Mucosa of gallbladder (tissue), 1 donor: ENCODE data around the gene ZNF442. TPM values are rescaled to one million over a fixed set of nuclear protein-coding genes. Genes with fewer than 3 reads are reported as not detected.
"Not testable (repeated sequence)": the region's sequence is repeated elsewhere in the genome, so short reads cannot be mapped to it uniquely, and the experiment has no call there.

Source experiments
- DNase-seq: peaks from one replicate; pipeline ENCODE4 v3.0.0-alpha.2; 2020; ENCODE audit warnings: low spot score
- total RNA-seq: library from RNA; stranded (reverse); gene quantifications from one replicate; pipeline ENCODE4 v1.2.1, GENCODE V29; 2021
- donor health status: DM: no; HTN: no; CAD: no.

Gene ZNF442
- total RNA-seq = 3.4 TPM

GRCh38 chr19:12365236-12366162 lies at the start of gene ZNF442:
ZNF442 (minus strand) TSS chr19:12365683; CDS start chr19:12363631, 2,052 bp downstream.
- DNase-seq = peak; percentile 96

DNA sequence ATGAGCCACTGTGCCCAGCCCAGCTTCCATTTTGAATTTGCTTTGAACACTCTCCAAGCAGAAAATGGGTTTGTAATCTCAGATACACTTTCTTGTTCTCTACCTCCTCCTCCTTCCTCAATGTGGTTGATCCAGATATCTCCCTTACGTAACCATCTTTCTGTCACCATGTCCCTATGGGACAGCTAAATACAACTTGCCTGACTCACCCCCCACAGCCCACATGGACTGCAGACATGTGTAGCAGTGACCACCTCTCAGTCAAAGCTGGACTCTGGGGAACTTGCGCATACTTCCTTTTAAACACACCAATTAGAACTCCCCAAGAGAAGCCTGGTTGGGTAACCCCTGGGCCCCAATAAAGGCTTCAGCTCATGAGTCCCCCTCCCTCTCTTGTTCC lies 46.4 kb upstream of the ZNF442 start:
- no peak for DNase-seq

GRCh38 chr19:12400633-12401502 lies 35.4 kb upstream of the ZNF442 start, which contains the start of gene ZNF799:
ZNF799 (minus strand) TSS chr19:12401271; CDS start chr19:12401070, 201 bp downstream.
- peak; percentile 98 for DNase-seq

DNA sequence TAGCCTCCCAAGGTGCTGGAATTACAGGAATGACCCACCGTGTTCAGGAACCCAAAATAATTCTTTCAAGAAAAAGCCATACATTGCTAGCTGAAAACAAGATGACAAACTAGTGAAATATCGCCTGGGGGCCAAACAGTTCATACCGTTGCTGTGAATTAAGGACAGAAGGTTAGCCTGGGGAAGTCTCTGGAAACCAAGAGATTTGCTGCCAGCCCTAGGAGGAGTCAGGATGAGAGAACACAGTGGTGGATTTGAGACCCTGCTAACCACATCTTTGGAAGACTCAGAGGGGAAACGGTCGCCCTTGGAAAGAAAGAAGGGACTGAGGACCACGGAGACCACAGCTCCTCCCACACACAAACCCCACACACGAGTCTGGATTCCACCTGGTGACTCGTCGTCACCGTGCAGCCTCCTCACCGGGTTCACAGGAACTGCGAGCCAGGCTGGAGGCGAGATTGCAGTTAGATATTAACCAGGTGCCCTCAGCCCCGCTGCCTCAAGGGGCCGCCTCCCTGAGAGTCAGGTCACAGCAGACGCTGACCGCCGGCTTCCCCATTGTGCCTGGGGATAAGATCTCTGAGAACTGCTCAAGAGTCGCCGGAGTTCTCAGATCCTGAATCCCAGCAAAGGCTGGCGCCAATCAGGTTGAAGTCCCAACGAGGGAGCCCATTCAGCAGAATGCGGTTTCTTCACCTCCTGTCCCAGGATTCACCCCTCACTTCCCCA lies 34.6 kb upstream of the ZNF442 start:
- peak; percentile 33 for DNase-seq

- DNase-seq = not testable (repeated sequence)
These were observed 25.7 kb upstream of the ZNF442 start for GRCh38 chr19:12391148-12391547.

DNA sequence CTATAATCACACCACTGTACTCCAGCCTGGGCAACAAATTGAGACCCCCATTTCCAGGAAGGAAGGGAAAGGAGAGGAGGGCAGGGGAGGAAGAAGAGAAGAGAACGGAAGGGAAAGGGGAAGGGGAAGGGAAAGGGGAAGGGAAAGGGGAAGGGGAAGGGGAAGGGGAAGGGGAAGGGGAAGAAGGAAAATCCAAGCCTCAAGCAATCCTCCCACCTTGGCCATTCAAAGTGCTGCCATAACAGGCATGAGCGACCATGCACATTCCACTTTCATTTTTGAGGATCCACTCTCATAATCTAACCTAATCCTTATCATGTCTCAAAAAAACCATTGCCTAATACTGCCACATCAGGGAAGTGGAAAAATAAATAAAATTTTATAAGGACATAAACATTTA lies 20.9 kb upstream of the ZNF442 start:
- not testable (repeated sequence) for DNase-seq

DNA sequence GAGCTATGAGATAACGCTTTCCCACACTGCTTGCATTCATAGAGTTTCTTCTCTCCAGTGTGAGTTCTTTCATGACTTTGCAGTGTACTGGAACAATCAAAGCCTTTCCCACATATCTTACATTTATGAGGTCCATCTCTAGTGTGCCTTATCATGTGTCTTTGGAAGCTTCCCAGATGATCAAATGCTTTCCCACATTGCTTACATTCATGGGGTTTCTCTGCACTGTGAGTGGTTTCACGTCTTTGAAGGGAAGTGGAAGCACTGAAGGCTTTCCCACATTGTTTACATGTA lies 14.9 kb upstream of the ZNF442 start:
- no peak for DNase-seq

DNA sequence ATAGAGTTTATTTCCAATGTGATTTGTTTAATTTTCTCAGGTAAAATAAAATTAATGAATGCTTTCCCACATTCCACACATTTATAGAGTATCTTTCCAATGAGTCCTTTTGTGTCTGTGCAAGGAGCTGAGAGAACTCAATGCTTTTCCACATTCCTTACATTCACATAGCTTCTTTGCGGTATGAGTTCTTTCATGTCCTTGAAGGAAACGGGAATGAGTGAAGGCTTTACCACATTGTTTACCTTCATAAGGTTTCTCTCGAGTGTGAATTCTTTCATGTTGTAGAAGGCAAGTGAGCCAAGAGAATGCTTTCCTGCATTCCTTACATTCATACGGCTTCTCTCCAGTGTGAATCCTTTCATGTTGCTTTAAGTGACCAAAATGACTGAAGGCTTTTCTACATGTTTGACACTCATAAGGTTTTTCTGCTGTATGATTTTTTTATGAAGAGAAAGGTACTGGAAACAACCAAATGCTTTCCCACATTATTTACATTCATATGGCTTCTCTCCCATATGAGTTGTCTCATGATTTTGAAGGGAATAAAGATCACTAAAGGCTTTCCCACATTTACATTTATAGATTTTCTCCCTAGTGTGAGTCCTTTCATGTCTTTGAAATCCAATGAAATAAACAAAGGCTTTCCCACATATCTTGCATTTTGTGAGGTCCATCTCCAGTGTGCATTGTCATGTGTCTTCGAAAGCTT lies 14.4 kb upstream of the ZNF442 start:
- no peak for DNase-seq

GRCh38 chr19:12374026-12374425 lies 8.5 kb upstream of the ZNF442 start:
- no peak for DNase-seq

DNA sequence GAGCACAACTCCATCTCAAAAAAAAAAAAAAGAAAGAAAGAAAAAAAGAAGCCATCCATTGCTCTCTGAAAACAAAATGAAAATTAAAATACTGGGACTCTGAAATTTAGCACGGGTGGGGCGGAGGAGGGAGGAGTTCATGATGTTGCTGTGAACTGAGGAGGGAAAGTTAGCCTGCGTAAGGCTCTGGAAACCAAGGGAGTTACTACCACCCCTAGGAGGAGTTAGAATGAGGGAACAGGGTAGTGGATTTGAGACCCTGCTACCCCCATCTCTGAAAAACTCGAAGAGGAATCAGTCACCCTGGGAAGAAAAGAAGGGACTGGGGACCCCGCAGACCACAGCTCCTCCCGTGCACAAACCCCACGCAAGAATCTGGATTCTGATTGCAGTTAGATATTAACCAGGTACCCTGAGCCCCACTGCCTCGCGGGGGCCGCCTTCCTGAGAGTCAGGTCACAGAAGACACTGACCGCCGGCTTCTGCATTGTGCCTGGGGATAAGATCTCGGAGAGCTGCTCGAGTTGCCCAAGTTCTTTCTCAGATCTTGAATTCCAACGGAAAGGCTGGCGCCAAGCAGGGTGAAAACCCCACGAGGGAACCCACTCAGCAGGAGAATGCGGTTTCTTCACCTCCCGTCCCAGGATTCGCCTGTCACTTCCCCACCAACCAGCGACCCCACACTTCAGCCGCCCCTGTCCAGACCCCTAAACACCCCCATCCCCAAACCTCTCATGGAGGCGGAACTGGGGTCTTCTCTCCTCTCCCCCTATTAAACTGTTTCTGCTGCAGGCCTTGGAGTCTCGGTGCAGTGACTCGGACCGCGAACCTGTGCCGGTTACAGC lies 870 bp downstream of the ZNF442 start:
- peak; percentile 16 for DNase-seq

DNA sequence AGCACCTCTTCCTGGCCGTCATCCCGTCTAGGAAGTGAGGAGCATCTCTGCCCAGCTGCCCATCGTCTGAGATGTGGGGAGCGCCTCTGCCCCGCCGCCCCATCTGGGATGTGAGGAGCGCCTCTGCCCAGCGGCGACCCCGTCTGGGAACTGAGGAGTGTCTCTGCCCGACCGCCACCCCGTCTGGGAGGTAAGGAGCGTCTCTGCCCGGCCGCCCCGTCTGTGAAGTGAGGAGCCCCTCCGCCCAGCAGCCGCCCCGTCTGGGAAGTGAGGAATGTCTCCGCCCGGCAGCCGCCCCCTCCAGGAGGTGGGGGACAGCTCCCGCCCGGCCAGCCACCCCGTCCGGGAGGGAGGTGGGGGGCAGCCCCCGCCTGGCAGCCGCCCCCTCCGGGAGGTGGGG lies 3.2 kb downstream of the ZNF442 start:
- not testable (repeated sequence) for DNase-seq

DNA sequence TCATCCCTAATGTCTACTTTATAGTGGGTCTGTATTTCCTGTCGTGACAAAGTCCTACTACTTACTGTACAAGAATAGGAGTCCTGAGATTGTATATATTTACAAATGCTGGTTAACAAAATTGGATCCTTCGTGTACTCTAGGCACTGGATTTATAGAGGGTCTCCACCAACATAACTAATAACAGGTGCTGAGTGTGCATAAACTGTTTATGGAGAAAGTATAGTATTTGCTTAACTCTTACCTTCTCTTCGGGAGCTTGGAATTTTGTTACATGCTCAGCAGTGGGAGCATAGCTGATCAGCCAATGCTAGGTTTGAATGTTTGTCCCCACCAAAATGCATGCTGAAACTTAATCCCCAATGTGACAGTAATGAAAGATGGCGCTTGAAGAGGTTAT lies 12.1 kb downstream of the ZNF442 start:
- DNase-seq = no peak

DNA sequence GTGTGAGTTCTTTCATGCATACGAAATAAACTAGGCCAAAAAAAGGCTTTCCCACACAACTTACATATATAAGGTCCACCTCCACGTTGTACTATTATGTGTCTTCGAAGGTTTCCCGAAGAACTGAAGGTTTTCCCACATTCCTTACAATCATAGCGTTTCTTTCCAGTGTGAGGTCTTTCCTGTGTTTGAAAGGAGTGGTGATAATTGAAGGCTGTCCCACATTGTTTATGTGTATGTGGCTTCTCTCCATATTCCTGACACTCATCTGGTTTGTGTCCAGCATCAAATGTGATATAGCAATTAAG lies 14.6 kb downstream of the ZNF442 start:
- DNase-seq = no peak

GRCh38 chr19:12350185-12350889 lies 15.1 kb downstream of the ZNF442 start:
- DNase-seq = no peak

DNA sequence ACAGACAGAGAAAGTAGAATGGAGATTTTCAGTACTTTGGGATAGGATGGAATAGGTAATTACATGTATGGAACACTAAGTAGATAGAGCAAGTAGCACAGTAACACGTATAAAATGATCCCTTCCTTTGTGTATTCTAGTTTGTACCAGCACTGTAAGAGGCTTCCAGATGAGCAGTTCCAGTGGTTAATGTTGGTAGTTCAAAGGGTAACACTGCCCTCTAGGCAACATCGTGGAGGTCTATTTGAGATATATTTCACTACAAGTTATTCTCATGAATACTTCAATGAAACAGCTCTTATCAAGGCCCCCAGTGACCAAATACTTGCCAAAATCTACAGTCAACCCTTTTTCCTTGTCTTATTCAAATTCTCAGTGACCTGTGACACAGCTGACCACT lies 18.6 kb downstream of the ZNF442 start:
- no peak for DNase-seq

DNA sequence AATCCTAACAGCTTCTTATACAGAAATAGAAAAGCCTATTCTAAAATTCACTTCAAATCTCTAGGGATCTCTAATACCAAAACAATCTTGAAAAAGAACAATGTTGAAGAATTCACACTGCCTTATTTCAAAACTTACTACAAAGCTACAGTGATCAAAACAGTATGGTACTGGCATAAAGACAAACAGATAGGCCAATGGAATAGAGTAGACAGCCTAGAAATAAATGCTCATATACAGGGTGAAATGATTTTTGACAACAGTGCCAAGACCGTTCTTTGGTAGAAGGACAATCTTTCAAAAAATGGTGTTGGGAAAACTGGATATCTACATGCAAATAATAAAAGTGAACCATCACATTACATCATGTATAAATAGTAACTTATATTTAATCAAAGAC lies 20.3 kb downstream of the ZNF442 start:
- no peak for DNase-seq

DNA sequence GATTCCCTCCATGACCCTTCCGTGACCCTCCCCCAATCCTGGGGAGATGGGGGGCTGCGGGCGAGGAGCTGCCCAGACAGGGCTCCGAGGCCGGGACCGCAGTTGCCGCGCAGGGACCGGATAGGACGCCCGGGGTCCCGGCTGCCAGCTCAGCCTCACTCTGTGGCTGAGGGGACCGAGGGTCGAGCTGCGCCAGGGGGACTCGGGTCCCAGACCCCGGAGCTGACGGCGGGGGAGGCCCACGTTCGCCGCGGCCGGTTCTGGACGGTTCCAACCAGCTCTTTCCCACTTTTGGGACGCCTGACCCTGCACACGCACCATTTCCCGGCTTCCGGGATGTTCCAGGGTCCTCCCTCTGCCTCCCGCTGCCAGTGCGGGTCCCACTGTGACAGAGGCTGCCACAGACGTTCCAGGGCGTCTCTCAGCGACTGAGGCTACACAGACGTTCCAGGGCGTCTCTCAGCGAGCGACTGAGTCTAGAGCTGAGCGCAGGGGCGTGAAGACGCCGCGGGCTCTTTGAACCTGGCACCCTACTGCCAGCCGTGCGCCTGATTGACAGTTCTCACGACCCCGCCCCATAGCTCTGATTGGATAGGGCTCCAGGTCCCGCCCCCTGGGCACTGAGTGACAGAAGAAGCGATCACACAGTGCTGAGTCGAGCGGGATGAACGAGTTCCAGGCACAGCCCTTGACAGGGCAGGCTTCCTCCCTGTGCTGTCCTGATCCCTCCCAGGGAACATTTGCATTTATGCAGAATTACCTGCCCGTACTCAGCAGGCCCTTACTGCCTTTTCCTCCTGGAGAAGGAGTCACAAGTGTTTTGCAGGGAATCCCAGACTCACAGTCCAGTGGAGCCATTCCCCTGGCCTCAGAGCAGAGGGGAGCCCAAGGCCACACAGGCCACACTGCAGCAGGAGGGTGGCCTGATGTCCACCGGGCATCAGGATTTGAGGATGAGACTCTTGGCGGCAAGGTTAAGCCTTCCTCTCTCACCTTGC lies 32.0 kb downstream of the ZNF442 start, which contains the start of gene ZNF563:
TSS of gene ZNF563 (minus strand) at position 472 of the 998 bp plus-strand sequence. CDS start at position 321, 151 bp downstream.
- DNase-seq = peak; percentile 99

- no peak for DNase-seq
These were observed 34.1 kb downstream of the ZNF442 start for GRCh38 chr19:12331211-12331941.
